Measurements from ENCODE around the gene TBX21. TPM values are rescaled to one million over a fixed set of nuclear protein-coding genes. Genes with fewer than 3 reads are reported as not detected.

The TBX21 gene, protein sequence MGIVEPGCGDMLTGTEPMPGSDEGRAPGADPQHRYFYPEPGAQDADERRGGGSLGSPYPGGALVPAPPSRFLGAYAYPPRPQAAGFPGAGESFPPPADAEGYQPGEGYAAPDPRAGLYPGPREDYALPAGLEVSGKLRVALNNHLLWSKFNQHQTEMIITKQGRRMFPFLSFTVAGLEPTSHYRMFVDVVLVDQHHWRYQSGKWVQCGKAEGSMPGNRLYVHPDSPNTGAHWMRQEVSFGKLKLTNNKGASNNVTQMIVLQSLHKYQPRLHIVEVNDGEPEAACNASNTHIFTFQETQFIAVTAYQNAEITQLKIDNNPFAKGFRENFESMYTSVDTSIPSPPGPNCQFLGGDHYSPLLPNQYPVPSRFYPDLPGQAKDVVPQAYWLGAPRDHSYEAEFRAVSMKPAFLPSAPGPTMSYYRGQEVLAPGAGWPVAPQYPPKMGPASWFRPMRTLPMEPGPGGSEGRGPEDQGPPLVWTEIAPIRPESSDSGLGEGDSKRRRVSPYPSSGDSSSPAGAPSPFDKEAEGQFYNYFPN
- polyA plus RNA-seq (2012; ENCODE audit: missing spikeins): not detected

DNA sequence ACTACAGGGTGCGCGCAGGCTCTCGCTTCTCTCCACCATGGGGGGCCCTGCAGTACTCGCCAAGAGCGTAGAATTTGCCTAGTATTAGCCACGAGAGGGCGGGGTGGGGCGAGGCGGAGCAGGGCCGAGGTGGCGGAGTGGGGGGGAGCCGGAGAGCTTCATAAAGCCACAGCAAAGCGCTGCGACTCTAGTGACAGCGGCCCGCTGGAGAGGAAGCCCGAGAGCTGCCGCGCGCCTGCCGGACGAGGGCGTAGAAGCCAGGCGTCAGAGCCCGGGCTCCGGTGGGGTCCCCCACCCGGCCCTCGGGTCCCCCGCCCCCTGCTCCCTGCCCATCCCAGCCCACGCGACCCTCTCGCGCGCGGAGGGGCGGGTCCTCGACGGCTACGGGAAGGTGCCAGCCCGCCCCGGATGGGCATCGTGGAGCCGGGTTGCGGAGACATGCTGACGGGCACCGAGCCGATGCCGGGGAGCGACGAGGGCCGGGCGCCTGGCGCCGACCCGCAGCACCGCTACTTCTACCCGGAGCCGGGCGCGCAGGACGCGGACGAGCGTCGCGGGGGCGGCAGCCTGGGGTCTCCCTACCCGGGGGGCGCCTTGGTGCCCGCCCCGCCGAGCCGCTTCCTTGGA is at the start of gene TBX21:
TSS of gene TBX21 (plus strand) at position 190 of the 627 bp plus-strand sequence. CDS start at position 409, 219 bp downstream.
- TF ChIP-seq TAF1 (IDR thresholded peaks at IDR 0.05; ENCODE audit: borderline replicate concordance, low read depth, low read length): no peak
- TF ChIP-seq POLR2AphosphoS5 (IDR thresholded peaks at IDR 0.05; ENCODE audit: low read depth, low read length): no peak
- no peak for TF ChIP-seq POLR2A (IDR thresholded peaks at IDR 0.05; ENCODE audit: low read depth, low read length)
- peak; percentile 79 for DNase-seq (ENCODE audit: insufficient read length)
- no peak for FAIRE-seq

DNA sequence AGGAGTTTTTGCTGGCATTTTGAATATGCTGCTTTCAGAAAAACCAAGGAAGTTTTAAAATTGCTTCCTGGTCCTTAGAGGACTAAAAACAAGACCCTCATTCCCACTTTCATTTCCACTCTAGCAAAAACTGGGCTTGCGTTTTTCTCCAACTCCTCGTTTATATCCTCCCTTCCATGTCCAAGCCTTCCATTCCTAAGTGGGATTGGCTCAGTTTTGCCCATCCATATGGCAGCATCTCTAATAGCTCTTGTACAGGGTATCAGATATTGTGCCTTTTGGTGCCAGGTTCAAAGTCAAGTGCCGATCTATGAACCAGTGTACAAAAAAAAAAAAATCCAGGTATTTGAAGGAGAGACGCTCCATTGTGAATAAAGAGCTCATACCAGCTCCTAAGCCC is 49.0 kb upstream of the TBX21 start:
- no peak for TF ChIP-seq TAF1 (IDR thresholded peaks at IDR 0.05; ENCODE audit: borderline replicate concordance, low read depth, low read length)
- peak; percentile 64 for TF ChIP-seq POLR2A (IDR thresholded peaks at IDR 0.05; ENCODE audit: low read depth, low read length)
- no peak for DNase-seq (ENCODE audit: insufficient read length)
- FAIRE-seq: no peak

DNA sequence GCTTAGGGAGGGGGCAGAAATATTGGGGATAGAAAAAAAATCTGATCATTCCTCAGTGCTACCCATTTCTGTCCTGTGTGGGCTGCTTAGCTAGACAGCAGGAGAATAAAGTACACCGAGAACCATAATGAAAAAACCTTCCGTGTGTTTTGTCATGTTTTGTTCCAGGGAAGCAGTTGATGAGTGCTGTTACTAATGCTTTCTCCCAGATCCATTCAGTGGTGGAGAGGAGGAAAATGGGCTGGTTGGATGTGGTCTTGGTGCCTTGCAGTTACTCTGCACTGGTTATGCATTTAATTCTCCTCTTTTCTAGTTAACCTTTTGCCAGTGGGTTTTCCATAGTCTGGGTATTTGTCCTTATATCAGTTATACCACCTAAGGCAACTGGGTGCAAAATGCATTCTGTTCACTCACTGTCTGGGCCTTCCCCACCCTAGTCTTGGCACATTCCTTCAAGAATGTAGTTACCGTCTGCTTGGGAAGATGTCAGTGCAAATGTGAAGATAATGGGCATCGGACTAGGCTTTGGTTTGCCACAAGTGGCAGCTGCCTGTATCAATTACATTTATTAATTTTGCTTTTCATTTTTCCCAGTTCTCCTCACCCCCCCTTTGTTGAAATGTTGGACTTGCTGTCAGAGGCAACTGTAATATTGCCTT is 48.4 kb upstream of the TBX21 start:
- peak; percentile 79 for TF ChIP-seq POLR2AphosphoS5 (IDR thresholded peaks at IDR 0.05; ENCODE audit: low read depth, low read length)
- no peak; the same call in none of the 2 replicates for TF ChIP-seq POLR2A (IDR thresholded peaks at IDR 0.05; ENCODE audit: low read depth, low read length)
- FAIRE-seq: no peak
- no peak for DNase-seq (ENCODE audit: insufficient read length)

DNA sequence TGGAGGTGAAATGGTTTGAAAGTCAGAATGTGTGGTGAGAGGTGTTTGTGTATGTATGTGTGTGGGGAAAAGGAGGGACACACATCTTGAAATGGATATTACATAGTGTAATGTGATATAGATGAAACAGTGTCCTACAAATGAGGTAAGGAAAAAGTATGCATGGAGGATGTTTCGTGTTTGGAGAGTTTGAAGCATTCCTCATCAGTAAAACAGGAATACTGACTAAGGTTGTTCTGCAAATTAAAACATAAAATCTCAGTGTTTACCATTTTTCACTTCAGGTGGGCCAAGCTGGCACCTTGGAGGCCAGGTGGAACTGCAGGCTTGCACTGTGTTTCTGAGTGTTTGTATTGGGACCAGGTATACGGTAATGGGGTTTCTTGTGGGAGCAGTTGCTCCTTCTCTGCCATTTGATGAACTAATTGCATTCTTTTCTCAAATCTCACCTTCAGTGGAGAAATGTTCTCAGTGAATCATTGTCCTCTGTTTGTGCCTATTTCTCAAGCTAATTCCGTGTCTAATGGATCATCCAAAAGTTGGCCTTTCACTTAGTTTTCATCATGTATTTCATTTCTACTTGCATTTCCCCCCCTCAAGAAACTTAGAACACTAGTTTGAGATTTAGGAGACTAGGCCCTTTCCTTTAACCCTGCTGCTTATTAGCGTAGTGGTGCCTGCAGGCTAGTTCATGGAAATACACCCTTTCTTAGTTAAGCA is 47.3 kb upstream of the TBX21 start:
- FAIRE-seq: no peak
- no peak for DNase-seq (ENCODE audit: insufficient read length)
- no peak for TF ChIP-seq POLR2AphosphoS5 (IDR thresholded peaks at IDR 0.05; ENCODE audit: low read depth, low read length)
- no peak for TF ChIP-seq TAF1 (IDR thresholded peaks at IDR 0.05; ENCODE audit: borderline replicate concordance, low read depth, low read length)
- TF ChIP-seq POLR2A (IDR thresholded peaks at IDR 0.05; ENCODE audit: low read depth, low read length): no peak

DNA sequence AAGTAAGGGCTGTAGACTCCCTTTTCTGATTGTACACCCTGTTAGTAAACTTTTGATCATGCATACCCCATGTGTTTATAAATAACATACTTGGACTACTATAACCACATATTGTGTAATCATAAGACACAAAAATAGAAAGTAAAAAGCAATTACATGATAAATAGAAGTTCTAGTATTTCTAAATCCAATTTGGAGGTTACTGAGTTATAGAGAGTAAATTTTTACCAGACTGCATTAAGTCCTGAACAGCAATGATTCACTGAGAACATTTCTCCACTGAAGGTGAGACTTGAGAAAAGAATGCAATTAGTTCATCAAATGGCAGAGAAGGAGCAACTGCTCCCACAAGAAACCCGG is 46.8 kb upstream of the TBX21 start:
- no peak for TF ChIP-seq POLR2AphosphoS5 (IDR thresholded peaks at IDR 0.05; ENCODE audit: low read depth, low read length)
- TF ChIP-seq TAF1 (IDR thresholded peaks at IDR 0.05; ENCODE audit: borderline replicate concordance, low read depth, low read length): no peak
- no peak for TF ChIP-seq POLR2A (IDR thresholded peaks at IDR 0.05; ENCODE audit: low read depth, low read length)
- no peak for FAIRE-seq
- no peak for DNase-seq (ENCODE audit: insufficient read length)

DNA sequence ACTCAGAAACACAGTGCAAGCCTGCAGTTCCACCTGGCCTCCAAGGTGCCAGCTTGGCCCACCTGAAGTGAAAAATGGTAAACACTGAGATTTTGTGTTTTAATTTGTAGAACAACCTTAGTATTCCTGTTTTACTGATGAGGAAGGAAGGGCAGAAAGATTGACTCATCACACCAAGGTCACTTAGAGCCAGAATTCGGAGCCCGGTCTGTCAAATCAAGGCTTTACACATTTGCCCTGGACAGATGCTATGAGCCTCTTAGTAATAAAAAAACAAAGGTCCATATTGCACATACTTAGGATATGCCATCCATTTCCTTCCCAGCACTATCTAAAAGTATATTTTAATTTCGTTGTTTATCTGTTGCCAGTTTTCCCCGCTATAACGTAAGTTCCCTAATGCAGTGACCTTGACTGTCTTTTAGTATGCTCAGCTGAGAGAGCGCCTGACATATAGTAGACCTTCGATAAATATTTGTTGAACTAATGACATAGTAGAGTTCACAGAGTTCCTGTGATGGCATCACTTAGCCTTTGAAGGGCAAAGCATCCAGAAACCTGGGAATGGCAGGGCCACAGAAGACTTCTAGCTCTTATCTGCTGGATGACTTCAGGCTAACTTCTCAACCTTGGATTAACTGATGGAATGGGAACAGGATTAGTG is 46.2 kb upstream of the TBX21 start:
- DNase-seq (ENCODE audit: insufficient read length) (no peak), FAIRE-seq (no peak)
- TF ChIP-seq POLR2A (IDR thresholded peaks at IDR 0.05; ENCODE audit: low read depth, low read length) (0 out of 2 replicates have a peak, but pooled peaks have one; percentile 22), POLR2AphosphoS5 (IDR thresholded peaks at IDR 0.05; ENCODE audit: low read depth, low read length) (peak; percentile 41; the same call in 1 of the 2 replicates), TAF1 (IDR thresholded peaks at IDR 0.05; ENCODE audit: borderline replicate concordance, low read depth, low read length) (no peak)

DNA sequence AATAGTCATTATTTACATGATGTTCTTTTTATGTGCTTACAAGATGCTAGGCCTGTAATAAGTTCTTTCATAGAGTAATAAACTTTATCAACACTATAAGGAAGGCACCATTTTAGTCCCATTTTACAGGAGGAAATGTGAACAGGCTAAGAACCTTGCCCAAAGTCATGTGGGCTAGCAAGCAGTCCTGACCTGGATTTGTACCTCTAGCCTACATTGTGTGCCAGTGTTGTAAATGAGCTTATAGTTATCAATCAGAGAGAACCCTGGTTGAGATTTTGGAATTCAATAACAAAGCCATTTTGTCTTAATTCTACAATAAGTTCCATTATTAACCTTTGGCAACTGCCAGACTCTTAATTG is 45.7 kb upstream of the TBX21 start:
- no peak for TF ChIP-seq POLR2A (IDR thresholded peaks at IDR 0.05; ENCODE audit: low read depth, low read length)
- TF ChIP-seq POLR2AphosphoS5 (IDR thresholded peaks at IDR 0.05; ENCODE audit: low read depth, low read length): no peak
- TF ChIP-seq TAF1 (IDR thresholded peaks at IDR 0.05; ENCODE audit: borderline replicate concordance, low read depth, low read length): no peak
- no peak for DNase-seq (ENCODE audit: insufficient read length)
- FAIRE-seq: no peak

DNA sequence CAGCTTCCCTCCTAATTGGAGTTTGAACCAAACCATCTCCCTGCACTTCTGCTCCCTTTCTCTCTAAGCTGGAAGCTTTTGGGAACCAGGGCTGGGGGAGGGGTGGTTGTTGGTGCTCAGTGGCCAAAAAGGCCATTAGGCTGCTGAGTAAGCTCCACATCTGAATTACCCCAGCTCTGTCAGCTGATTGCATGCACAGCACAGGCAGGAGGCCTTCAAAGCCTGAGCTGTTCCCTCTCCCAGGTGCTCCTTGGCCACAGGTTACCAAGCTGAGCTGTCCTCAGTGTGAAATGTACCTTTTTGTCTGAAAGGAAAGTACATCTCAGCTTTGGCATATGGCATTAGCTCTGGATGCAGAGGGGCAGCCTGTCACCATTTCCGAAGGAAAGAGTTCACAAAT is 45.3 kb upstream of the TBX21 start:
- no peak for FAIRE-seq
- TF ChIP-seq TAF1 (IDR thresholded peaks at IDR 0.05; ENCODE audit: borderline replicate concordance, low read depth, low read length) (no peak), POLR2AphosphoS5 (IDR thresholded peaks at IDR 0.05; ENCODE audit: low read depth, low read length) (no peak; the same call in 1 of the 2 replicates), POLR2A (IDR thresholded peaks at IDR 0.05; ENCODE audit: low read depth, low read length) (no peak; the same call in 1 of the 2 replicates)
- DNase-seq (ENCODE audit: insufficient read length): no peak

DNA sequence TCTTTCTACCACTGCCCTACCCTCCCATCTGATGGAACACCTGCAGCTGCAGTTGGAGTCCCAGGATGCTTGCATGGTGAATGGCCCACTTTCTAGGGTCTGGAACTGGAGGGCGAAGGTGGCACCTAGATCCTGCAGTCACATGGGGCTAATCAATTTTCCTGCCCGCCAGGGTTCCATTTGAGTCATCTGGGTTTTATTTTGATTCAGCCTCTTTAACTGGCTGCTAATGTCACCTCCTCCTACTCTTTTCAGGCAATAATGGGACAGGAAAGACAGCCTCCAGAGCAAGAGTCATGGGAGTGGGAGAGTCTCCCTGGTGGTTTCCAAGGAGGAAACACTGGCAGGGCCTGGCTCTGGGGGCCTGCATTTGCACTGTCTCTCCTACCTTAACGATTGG is 42.9 kb upstream of the TBX21 start:
- TF ChIP-seq POLR2A (IDR thresholded peaks at IDR 0.05; ENCODE audit: low read depth, low read length) (no peak), TAF1 (IDR thresholded peaks at IDR 0.05; ENCODE audit: borderline replicate concordance, low read depth, low read length) (no peak), POLR2AphosphoS5 (IDR thresholded peaks at IDR 0.05; ENCODE audit: low read depth, low read length) (no peak)
- FAIRE-seq (no peak), DNase-seq (ENCODE audit: insufficient read length) (no peak)

DNA sequence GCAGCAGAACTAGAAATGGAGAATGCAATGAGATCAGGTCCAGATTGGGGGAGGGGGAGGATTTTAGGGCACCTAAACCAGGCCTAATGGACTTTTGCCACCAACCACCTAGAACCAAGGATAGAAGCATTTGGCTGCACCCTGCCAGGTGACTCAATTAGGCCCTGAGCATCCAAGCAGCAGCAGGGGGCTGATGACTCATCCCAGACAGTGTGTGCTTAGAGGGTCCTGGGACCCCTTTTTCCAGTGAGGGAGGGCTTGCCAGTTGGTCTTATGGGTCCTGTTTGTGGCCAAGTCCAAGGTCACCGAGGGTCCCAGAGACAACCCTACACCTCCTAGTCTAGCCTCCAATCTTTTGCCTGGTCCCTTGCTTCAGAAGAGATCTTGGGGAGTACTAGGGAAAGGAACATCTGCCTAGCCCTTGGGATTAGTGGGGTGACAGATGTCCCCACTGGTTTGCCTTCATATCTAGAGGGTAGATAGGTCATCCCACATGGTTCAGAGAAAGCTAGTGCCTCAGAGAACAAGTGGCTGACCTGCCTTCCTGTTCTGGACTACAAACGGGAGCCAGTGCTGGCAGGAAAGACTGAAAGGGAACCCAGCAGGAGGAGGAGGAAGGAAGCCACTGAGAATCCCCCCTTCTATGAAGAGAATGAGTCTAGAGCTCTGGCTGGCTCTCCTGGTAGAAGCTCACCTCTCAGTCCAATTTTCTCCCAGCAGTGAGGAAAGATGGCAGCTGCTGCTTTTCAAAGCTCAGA is 40.7 kb upstream of the TBX21 start:
- DNase-seq (ENCODE audit: insufficient read length) (no peak), FAIRE-seq (no peak)
- no peak for TF ChIP-seq POLR2A (IDR thresholded peaks at IDR 0.05; ENCODE audit: low read depth, low read length)
- TF ChIP-seq POLR2AphosphoS5 (IDR thresholded peaks at IDR 0.05; ENCODE audit: low read depth, low read length): no peak

Measured in GM12892 (cell line).